LoVo (cell line): ENCODE measurements around the gene TACO1.

Experiments
- DNase-seq: peaks from one replicate; pipeline ENCODE4 v3.0.0-alpha.2; 2016; ENCODE audit warnings: low spot score

Gene TACO1

GRCh38 chr17:63640038-63640437 lies 39.3 kb downstream of the TACO1 start:
- DNase-seq, result no peak

GRCh38 chr17:63641692-63642448 lies 41.2 kb downstream of the TACO1 start:
- no peak for DNase-seq

- DNase-seq, result no peak
Measured at GRCh38 chr17:63644846-63645245, 44.2 kb downstream of the TACO1 start.

DNA sequence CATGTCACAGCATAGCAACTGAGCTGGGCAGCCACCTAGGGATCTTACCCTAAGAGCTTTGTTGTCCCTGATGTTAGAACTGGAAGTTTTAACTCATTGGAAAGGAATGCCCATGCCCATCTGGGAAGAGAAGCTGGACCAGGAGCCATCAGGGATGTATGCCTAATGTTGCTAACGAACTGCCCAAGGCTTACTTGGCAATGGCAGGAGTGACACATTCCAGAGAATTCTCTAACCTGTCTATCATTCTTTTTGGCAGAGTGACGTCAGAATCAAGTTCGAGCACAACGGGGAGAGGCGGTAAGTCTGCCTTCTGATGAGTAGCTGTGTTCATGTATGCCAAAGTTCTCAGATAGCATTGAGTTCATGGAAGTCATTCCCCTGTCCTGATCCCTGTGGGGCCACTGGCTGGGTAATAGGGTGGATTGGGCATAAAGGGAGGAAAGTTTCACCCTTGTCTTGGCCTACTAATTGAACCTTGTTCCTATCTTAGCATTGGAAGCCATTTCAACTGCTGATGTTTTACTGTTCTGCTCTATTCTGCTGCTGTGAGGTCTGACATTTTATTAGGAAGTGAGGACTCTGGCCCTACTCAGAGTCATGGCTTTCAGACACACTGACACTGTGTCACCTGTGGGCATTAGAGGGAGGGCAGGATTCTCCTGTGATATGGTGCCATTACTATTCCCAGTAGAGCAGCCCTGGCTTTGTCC lies 45.2 kb downstream of the TACO1 start:
- DNase-seq, result no peak

- no peak for DNase-seq
Measured at GRCh38 chr17:63646488-63646806, 45.8 kb downstream of the TACO1 start.

- no peak for DNase-seq
Measured at GRCh38 chr17:63647065-63647725, 46.5 kb downstream of the TACO1 start.

GRCh38 chr17:63647936-63648335 lies 47.2 kb downstream of the TACO1 start:
- no peak for DNase-seq

DNA sequence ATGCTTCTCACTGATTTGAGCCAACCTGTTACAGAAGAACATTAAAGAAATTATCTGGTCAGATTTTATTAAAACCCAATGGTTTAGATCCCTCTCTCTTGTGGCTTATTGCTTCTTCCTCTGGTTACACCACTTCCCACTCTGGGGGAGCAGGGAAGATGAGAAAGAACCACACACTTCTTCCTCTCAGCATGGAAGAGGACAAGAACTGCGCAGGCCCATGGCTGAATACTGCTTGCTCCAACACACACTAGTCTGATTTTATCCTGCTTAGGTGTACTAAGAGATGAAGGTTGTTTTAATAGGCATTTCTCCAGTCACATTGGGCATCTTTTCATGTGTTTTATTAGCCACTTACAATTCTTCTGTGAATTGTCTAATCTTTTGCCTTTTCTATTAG lies 49.1 kb downstream of the TACO1 start:
- DNase-seq, result no peak

- DNase-seq, result no peak
Measured at GRCh38 chr17:63652106-63652505, 51.4 kb downstream of the TACO1 start.

GRCh38 chr17:63653050-63653449 lies 52.4 kb downstream of the TACO1 start:
- DNase-seq, result no peak

DNA sequence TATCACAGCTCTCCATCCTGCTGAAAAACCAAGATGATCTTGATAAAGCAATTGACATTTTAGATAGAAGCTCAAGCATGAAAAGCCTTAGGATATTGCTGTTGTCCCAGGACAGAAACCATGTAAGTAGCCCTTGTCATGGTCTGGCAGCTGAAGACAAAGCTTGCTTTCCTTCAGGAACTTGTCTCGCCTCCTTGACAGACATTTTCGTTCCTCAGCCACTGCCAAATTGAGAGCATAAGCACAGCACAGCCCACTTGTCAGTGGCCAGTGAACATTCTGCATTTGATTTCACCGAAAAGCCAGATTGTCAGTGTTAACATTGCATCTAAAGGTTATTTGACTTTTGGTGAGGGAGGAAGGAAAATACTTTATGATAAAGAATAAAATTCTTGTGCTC lies 57.1 kb downstream of the TACO1 start:
- DNase-seq, result no peak
